Liver (tissue), 9 donors: ENCODE data around the gene TMEM161A. TPM values are rescaled to one million over a fixed set of nuclear protein-coding genes. Genes with fewer than 3 reads are reported as not detected.
"Not testable (repeated sequence)": the region's sequence is repeated elsewhere in the genome, so short reads cannot be mapped to it uniquely, and the experiment has no call there.

Experiments used
- DNase-seq: peaks from one replicate; pipeline ENCODE4 v3.0.0-alpha.2; 2017; ENCODE audit warnings: low spot score
- H3K27ac ChIP-seq, 2 donors: one replicate each; pipeline ENCODE4 v1.7.0; 2013; ENCODE audit warnings: inconsistent platforms in 2 of 2, low read length in 2 of 2, control low read depth in 1 of 2, low read depth in 1 of 2, mild to moderate bottlenecking in 1 of 2
- H3K27me3 ChIP-seq, 4 donors: one replicate each; pipeline versions ENCODE4 v1.6.1 to v1.7.0; 2013; ENCODE audit warnings: low read length in 3 of 4, inconsistent platforms in 1 of 4, mild to moderate bottlenecking in 1 of 4, moderate library complexity in 1 of 4; ENCODE audit not compliant: control insufficient read depth in 4 of 4, insufficient read depth in 4 of 4
- H3K36me3 ChIP-seq, 4 donors: one replicate each; pipeline versions ENCODE4 v1.6.1 to v1.7.0; 2013; ENCODE audit warnings: low read length in 3 of 4, mild to moderate bottlenecking in 3 of 4, low read depth in 1 of 4, moderate library complexity in 1 of 4; ENCODE audit not compliant: control insufficient read depth in 4 of 4, insufficient read depth in 3 of 4
- H3K4me1 ChIP-seq, 4 donors: one replicate each; pipeline versions ENCODE4 v1.6.1 to v1.7.0; 2013; ENCODE audit warnings: low read length in 3 of 4, mild to moderate bottlenecking in 3 of 4, moderate library complexity in 1 of 4; ENCODE audit not compliant: control insufficient read depth in 4 of 4, insufficient read depth in 4 of 4
- H3K4me3 ChIP-seq, 3 donors: one replicate each; pipeline versions ENCODE4 v1.6.1 to v1.7.0; 2013; ENCODE audit warnings: low read length in 3 of 3, control low read depth in 1 of 3, low read depth in 1 of 3, mild to moderate bottlenecking in 1 of 3
- H3K9ac ChIP-seq, 2 donors: one replicate each; pipeline ENCODE4 v1.7.0; 2013; ENCODE audit warnings: low read length in 2 of 2, mild to moderate bottlenecking in 2 of 2, moderate library complexity in 2 of 2, control low read depth in 1 of 2, low read depth in 1 of 2
- H3K9me3 ChIP-seq, 4 donors: one replicate each; pipeline versions ENCODE4 v1.6.1 to v1.7.0; 2013; ENCODE audit warnings: low read length in 3 of 4; ENCODE audit not compliant: control insufficient read depth in 4 of 4
- ATF3 ChIP-seq: IDR thresholded peaks from 2 replicates; pipeline ENCODE4 v1.6.1; 2016; ENCODE audit warnings: antibody characterized with exemption
- CTCF ChIP-seq: fragments of 150-350 bp; IDR thresholded peaks from 2 replicates; pipeline ENCODE4 v1.5.1; 2017; ENCODE audit warnings: improper control_type of control experiment, low read depth, low read length; ENCODE audit not compliant: missing input control
- EGR1 ChIP-seq, 2 donors: IDR thresholded peaks; 2 replicates each; pipeline ENCODE4 v1.6.1; 2016 to 2018; ENCODE audit warnings: antibody characterized with exemption in 2 of 2, low read depth in 2 of 2
- FOXA2 ChIP-seq: IDR thresholded peaks from 2 replicates; pipeline ENCODE4 v1.6.1; 2016; ENCODE audit warnings: antibody characterized with exemption
- GABPA ChIP-seq, 2 donors: IDR thresholded peaks in 1 of 2; conservative IDR thresholded peaks in 1 of 2; 2 replicates each; pipeline ENCODE4 v1.6.1; 2016; ENCODE audit warnings: antibody characterized with exemption in 2 of 2, mild to moderate bottlenecking in 1 of 2, moderate library complexity in 1 of 2
- HNF4A ChIP-seq, 2 donors: conservative IDR thresholded peaks; 2 replicates each; pipeline ENCODE4 v1.6.1; 2016; ENCODE audit warnings: antibody characterized with exemption in 2 of 2, mild to moderate bottlenecking in 2 of 2
- HNF4G ChIP-seq: IDR thresholded peaks from 2 replicates; pipeline ENCODE4 v1.6.1; 2016; ENCODE audit warnings: antibody characterized with exemption
- JUND ChIP-seq, 2 donors: IDR thresholded peaks; 2 replicates each; pipeline ENCODE4 v1.6.1; 2016; ENCODE audit warnings: antibody characterized with exemption in 2 of 2
- MAX ChIP-seq: IDR thresholded peaks from 2 replicates; pipeline ENCODE4 v1.6.1; 2016; ENCODE audit warnings: antibody characterized with exemption
- NR2F2 ChIP-seq: IDR thresholded peaks from 2 replicates; pipeline ENCODE4 v1.6.1; 2016; ENCODE audit warnings: antibody characterized with exemption
- RAD21 ChIP-seq, 2 donors: IDR thresholded peaks; 2 replicates each; pipeline ENCODE4 v1.6.1; 2016; ENCODE audit warnings: antibody characterized with exemption in 2 of 2, mild to moderate bottlenecking in 2 of 2
- REST ChIP-seq: IDR thresholded peaks from 2 replicates; pipeline ENCODE4 v1.6.1; 2016; ENCODE audit warnings: antibody characterized with exemption, mild to moderate bottlenecking
- SP1 ChIP-seq: IDR thresholded peaks from 2 replicates; pipeline ENCODE4 v1.6.1; 2018; ENCODE audit warnings: antibody characterized with exemption, mild to moderate bottlenecking
- TAF1 ChIP-seq: conservative IDR thresholded peaks from 2 replicates; pipeline ENCODE4 v1.6.1; 2016; ENCODE audit warnings: antibody characterized with exemption, mild to moderate bottlenecking
- YY1 ChIP-seq: IDR thresholded peaks from 2 replicates; pipeline ENCODE4 v1.6.1; 2016; ENCODE audit warnings: antibody characterized with exemption, mild to moderate bottlenecking
- ZBTB33 ChIP-seq: IDR thresholded peaks from 2 replicates; pipeline ENCODE4 v1.6.1; 2016; ENCODE audit warnings: antibody characterized with exemption
- WGBS: extraction: QIAGEN DNeasy Blood & Tissue Kit; methylation state at CpG from one replicate; pipeline ENCODE4 v1.1.7; 2013; 5-methylcytosine and 5-hydroxymethylcytosine counted together
- polyA plus RNA-seq, 2 donors: library from polyadenylated mRNA; stranded (reverse) in 1 of 2; unstranded in 1 of 2; fragments of 200-250 nt in 1 of 2; fragments of >200 nt in 1 of 2; fragmentation: Nextera tagmentation in 1 of 2; extraction: Ambion mirVana in 1 of 2; gene quantifications; one replicate each; pipeline versions ENCODE4 v1.2.1 to v1.2.3, GENCODE V29; 2013 to 2015
- total RNA-seq, 2 donors: library from RNA; depleted of rRNA; stranded (reverse); fragments of >200 nt; gene quantifications; one replicate each; pipeline ENCODE4 v1.2.3, GENCODE V29; 2014
- donor health status: healthy.
- donor health status: healthy.
- donor health status: healthy.
- donor health status: healthy.
- donor health status: healthy.

Gene TMEM161A
- total and polyA plus RNA-seq, 4 donors = 13.1 to 27.1 (median 24.0) TPM

- H3K27ac ChIP-seq = no peak overlapping the region
- no peak overlapping the region for H3K9ac ChIP-seq
- no peaks in the 10 kb centered on the region for H3K9me3 ChIP-seq
- WGBS = 95% methylated on average over 11 of the region's 11 CpGs
- no peak overlapping the region for H3K4me3 ChIP-seq
- no peak for TF ChIP-seq HNF4A (conservative IDR thresholded peaks at IDR 0.05)
- TF ChIP-seq GABPA (IDR thresholded peaks at IDR 0.05 in 1 of 2, conservative IDR thresholded peaks at IDR 0.05 in 1 of 2) = no peak
- no peak for TF ChIP-seq MAX
- no peak for TF ChIP-seq ATF3
- no peak for TF ChIP-seq TAF1
- TF ChIP-seq HNF4G = no peak
- no peak for TF ChIP-seq SP1
- no peak for TF ChIP-seq EGR1 (IDR thresholded peaks at IDR 0.05; ENCODE audit: low read depth in 2 of 2)
- no peak for TF ChIP-seq YY1
- no peak for TF ChIP-seq JUND (IDR thresholded peaks at IDR 0.05)
- TF ChIP-seq NR2F2 = no peak
- no peak for DNase-seq
- peaks cover 2 to 23% (median 16%) of the 10 kb centered on the region in 4 donors for H3K4me1 ChIP-seq
- H3K27me3 ChIP-seq = no peaks in the 10 kb centered on the region
- peaks cover 3 to 10% (median 6%) of the 10 kb centered on the region in 4 donors for H3K36me3 ChIP-seq
These were observed 30.6 kb downstream of the TMEM161A start for GRCh38 chr19:19107654-19108053.

- not testable (repeated sequence) for H3K9ac ChIP-seq, H3K9me3 ChIP-seq, H3K27me3 ChIP-seq, H3K36me3 ChIP-seq, H3K27ac ChIP-seq, DNase-seq, H3K4me3 ChIP-seq
- 98% methylated on average over 7 of the region's 7 CpGs for WGBS
- H3K4me1 ChIP-seq = peaks cover 6 to 20% (median 12%) of the 10 kb centered on the region in 4 donors
These were observed 31.3 kb downstream of the TMEM161A start for GRCh38 chr19:19106938-19107337.

- no peak overlapping the region for H3K27ac ChIP-seq
- TF ChIP-seq GABPA (IDR thresholded peaks at IDR 0.05 in 1 of 2, conservative IDR thresholded peaks at IDR 0.05 in 1 of 2) (no peak), SP1 (no peak), ATF3 (no peak), EGR1 (IDR thresholded peaks at IDR 0.05; ENCODE audit: low read depth in 2 of 2) (no peak), MAX (no peak), HNF4A (conservative IDR thresholded peaks at IDR 0.05) (no peak), HNF4G (no peak), FOXA2 (no peak), JUND (IDR thresholded peaks at IDR 0.05) (no peak), ZBTB33 (no peak), REST (no peak), RAD21 (IDR thresholded peaks at IDR 0.05) (no peak), CTCF (no peak), YY1 (no peak), TAF1 (no peak)
These were observed 32.2 kb downstream of the TMEM161A start for GRCh38 chr19:19106056-19106551.

More at GRCh38 chr19:19106056-19106551, 32.2 kb downstream of the TMEM161A start:
- Histone ChIP-seq H3K4me1 (peaks cover 8 to 18% (median 12%) of the 10 kb centered on the region in 4 donors), H3K27me3 (no peaks in the 10 kb centered on the region), H3K36me3 (peaks cover 3 to 10% (median 6%) of the 10 kb centered on the region in 4 donors), H3K9me3 (no peaks in the 10 kb centered on the region), H3K9ac (no peak overlapping the region), H3K4me3 (no peak overlapping the region)
- 76% methylated on average over 25 of the region's 25 CpGs for WGBS
- DNase-seq = no peak
